K562 (cell line): ENCODE data around the gene CLIP1. TPM values are rescaled to one million over a fixed set of nuclear protein-coding genes. Genes with fewer than 3 reads are reported as not detected.

Experiments used
- ATAC-seq: fragments of 200-7000 bp; cut with Tn5 transposase; 3 replicates; pipeline ENCODE4 v1.9.1; 2020; ENCODE audit warnings: moderate library complexity
- BruUV-seq: library from RNA; stranded (reverse); fragments of 400-500 nt; replicated peaks from 2 replicates; lab custom pipeline; 2021; lab: Mats Ljungman, UMichigan
- CTCF ChIA-PET: fragments of 300-600 bp; formaldehyde crosslinking; extraction: SDS; loops from one replicate; lab custom pipeline; 2021; ENCODE audit warnings: low intra/inter-chr PET ratio; lab: Yijun Ruan, JAX
- POLR2A ChIA-PET: fragments of 300-600, 350-650 bp; sonication (Branson Sonifier 250); formaldehyde crosslinking; extraction: SDS; loops from one replicate; lab custom pipeline; 2021; ENCODE audit warnings: antibody characterized with exemption, inconsistent platforms; lab: Yijun Ruan, JAX
- DNase-seq, 4 experiments: peaks; one replicate each; pipeline versions ENCODE4 v3.0.0 to v3.0.0-alpha.2; 2011 to 2018; ENCODE audit warnings: low spot score in 3 of 4, mixed read lengths in 3 of 4; ENCODE audit errors: extremely low read depth in 1 of 4
- FAIRE-seq: peaks from 2 replicates; lab custom pipeline; 2011; peaks lifted over from hg19 to GRCh38; lab: Jason Lieb, UNC
- H2AFZ ChIP-seq: 2 replicates; pipeline ENCODE4 v1.6.0; 2011; ENCODE audit warnings: low read depth, low read length, control low read depth, inconsistent platforms
- H3K27ac ChIP-seq: fragments of 200-600 bp; 3 replicates; pipeline ENCODE4 v1.8.0; 2011; ENCODE audit warnings: low read depth, mild to moderate bottlenecking, control low read depth, inconsistent platforms, low read length, moderate library complexity, mixed read lengths; ENCODE audit errors: extremely low read depth
- H3K27me3 ChIP-seq, 2 experiments: fragments of 300-600 bp in 1 of 2; 2 replicates in 1 of 2; 3 replicates in 1 of 2; pipeline versions ENCODE4 v1.6.0 to v1.8.0; 2011; ENCODE audit warnings: inconsistent platforms in 2 of 2, low read length in 2 of 2, mild to moderate bottlenecking in 1 of 2, mixed read lengths in 1 of 2, moderate library complexity in 1 of 2; ENCODE audit not compliant: control insufficient read depth in 2 of 2, insufficient read depth in 2 of 2
- H3K36me3 ChIP-seq: fragments of 300-600 bp; 3 replicates; pipeline ENCODE4 v1.8.0; 2011; ENCODE audit warnings: mild to moderate bottlenecking, low read length, inconsistent platforms; ENCODE audit not compliant: control insufficient read depth, insufficient read depth
- H3K4me1 ChIP-seq, 2 experiments: fragments of 200-600 bp in 1 of 2; replicated peaks in 1 of 2; 2 replicates in 1 of 2; 3 replicates in 1 of 2; pipeline versions ENCODE4 v1.5.1 to v1.8.0; 2011; ENCODE audit warnings: inconsistent platforms in 2 of 2, low read length in 2 of 2, mild to moderate bottlenecking in 1 of 2, mixed read lengths in 1 of 2, moderate library complexity in 1 of 2; ENCODE audit not compliant: control insufficient read depth in 2 of 2, insufficient read depth in 2 of 2
- H3K4me2 ChIP-seq: 2 replicates; pipeline ENCODE4 v1.6.1; 2011; ENCODE audit warnings: low read length, control low read depth, inconsistent platforms, mixed read lengths; ENCODE audit not compliant: insufficient read depth
- H3K4me3 ChIP-seq: fragments of 200-600 bp; sonication (generic), shearing (Covaris generic); 2 replicates; pipeline ENCODE4 v1.5.1; 2016; ENCODE audit warnings: control low read depth, inconsistent platforms
- H3K79me2 ChIP-seq: fragments of 200-600 bp; 3 replicates; pipeline ENCODE4 v1.8.0; 2011; ENCODE audit warnings: low read length, inconsistent platforms; ENCODE audit not compliant: control insufficient read depth, insufficient read depth
- H3K9ac ChIP-seq, 2 experiments: 2 replicates each; pipeline versions ENCODE4 v1.6.0 to v1.6.1; 2011; ENCODE audit warnings: low read depth in 2 of 2, low read length in 2 of 2, control low read depth in 1 of 2, inconsistent platforms in 1 of 2, mild to moderate bottlenecking in 1 of 2, mixed read lengths in 1 of 2; ENCODE audit not compliant: insufficient read depth in 1 of 2
- H3K9me1 ChIP-seq: one replicate; pipeline ENCODE4 v1.6.0; 2011; ENCODE audit warnings: inconsistent platforms, mild to moderate bottlenecking, low read length, moderate library complexity; ENCODE audit not compliant: control insufficient read depth, insufficient read depth
- H3K9me3 ChIP-seq: replicated peaks from 2 replicates; pipeline ENCODE4 v1.5.1; 2011; ENCODE audit warnings: low read depth, low read length, inconsistent platforms; ENCODE audit not compliant: control insufficient read depth, insufficient read depth
- H4K20me1 ChIP-seq: replicated peaks from 2 replicates; pipeline ENCODE4 v1.6.1; 2011; ENCODE audit warnings: low read length, inconsistent platforms, mixed read lengths; ENCODE audit not compliant: control insufficient read depth, insufficient read depth
- ELF2 ChIP-seq: fragments of 250-450 bp; sonication (Bioruptor Pico); IDR thresholded peaks from 2 replicates; pipeline ENCODE4 v1.5.0; 2021; ENCODE audit warnings: mild to moderate bottlenecking
- SP1 ChIP-seq: sonication (generic); formaldehyde crosslinking; IDR thresholded peaks from 2 replicates; pipeline ENCODE4 v1.8.1; 2022; ENCODE audit warnings: mild to moderate bottlenecking, missing genetic modification reagents
- SRSF9 ChIP-seq: fragments of 200-400 bp; formaldehyde crosslinking; IDR thresholded peaks from 2 replicates; pipeline ENCODE4 v1.6.1; 2017; ENCODE audit warnings: low read depth, low read length, borderline replicate concordance
- ZNF589 ChIP-seq: fragments of 200-800 bp; sonication (Bioruptor generic); IDR thresholded peaks from 2 replicates; pipeline ENCODE4 v1.6.1; 2016; ENCODE audit warnings: low read depth, missing genetic modification characterization, missing compliant biosample characterization
- ZNF75A ChIP-seq: fragments of 450-650 bp; formaldehyde crosslinking; IDR thresholded peaks from 2 replicates; pipeline ENCODE4 v1.4.0; 2020; ENCODE audit warnings: mild to moderate bottlenecking
- WGBS: fragments of 100-300 bp; shearing (Covaris generic); methylation state at CpG from one replicate; pipeline ENCODE4 v1.1.6; 2016; ENCODE audit warnings: low coverage, mixed read lengths; ENCODE audit not compliant: insufficient coverage; ENCODE audit errors: missing lambda C conversion rate; 5-methylcytosine and 5-hydroxymethylcytosine counted together
- in situ Hi-C: fragments of 300-500 bp; cut with MboI; formaldehyde crosslinking; loops from 4 replicates; pipeline ENCODE4 v1.15.0; 2018; ENCODE audit warnings: inconsistent platforms, mixed read lengths
- intact Hi-C: fragments of 100-400 bp; cut with micrococcal nuclease; formaldehyde crosslinking; loops from 2 replicates; pipeline ENCODE4 v1.14.2; 2022
- polyA plus RNA-seq, 8 experiments: library from polyadenylated mRNA; depleted of rRNA in 4 of 8; stranded (reverse) in 5 of 8; unstranded in 3 of 8; fragments of >200 nt; fragmentation: Nextera tagmentation in 2 of 8; fragmentation: Illumina TruSeq in 1 of 8; extraction: Ambion mirVana in 2 of 8; extraction: Trizol in 1 of 8; gene quantifications; 2 replicates each; pipeline versions ENCODE4 v1.2.1 to v1.2.3, GENCODE V29; 2011 to 2014; ENCODE audit warnings: inconsistent platforms in 1 of 8, missing spikeins in 1 of 8
- total RNA-seq, 7 experiments: library from RNA; depleted of rRNA in 6 of 7; stranded (reverse); fragments of >200 nt in 6 of 7; fragmentation: Illumina TruSeq in 2 of 7; extraction: Trizol in 2 of 7; gene quantifications; 2 replicates each; pipeline versions ENCODE4 v1.2.1 to v1.2.3, GENCODE V29; 2011 to 2021; ENCODE audit warnings: low replicate concordance in 1 of 7
- TF ChIP-seq, protein P1 (sequence below): sonication (generic); formaldehyde crosslinking; IDR thresholded peaks from 2 replicates; pipeline ENCODE4 v1.8.0; 2022; ENCODE audit warnings: mild to moderate bottlenecking, low read depth, missing genetic modification reagents
- TF ChIP-seq, protein P2 (sequence below): fragments of 150-350 bp; conservative IDR thresholded peaks from 2 replicates; pipeline ENCODE4 v1.6.1; 2014; ENCODE audit warnings: low read length
- TF ChIP-seq, protein P3 (sequence below): sonication (generic); formaldehyde crosslinking; IDR thresholded peaks from 2 replicates; pipeline ENCODE4 v1.8.1; 2023; ENCODE audit warnings: mild to moderate bottlenecking, missing genetic modification reagents
- TF ChIP-seq, protein P4 (sequence below): fragments of 450-650 bp; formaldehyde crosslinking; IDR thresholded peaks from 2 replicates; pipeline ENCODE4 v1.4.0; 2022; ENCODE audit warnings: missing genetic modification characterization
- TF ChIP-seq, protein P5 (sequence below): sonication (generic); formaldehyde crosslinking; IDR thresholded peaks from 2 replicates; pipeline ENCODE4 v1.8.0; 2022; ENCODE audit warnings: mild to moderate bottlenecking, missing genetic modification reagents

Gene CLIP1
- total and polyA plus RNA-seq, 9 of the 15 experiments (the other 6 are each of a cell fraction or from before 2014, with no cell fraction given), result 5.8 to 33.9 (median 27.6) TPM

DNA sequence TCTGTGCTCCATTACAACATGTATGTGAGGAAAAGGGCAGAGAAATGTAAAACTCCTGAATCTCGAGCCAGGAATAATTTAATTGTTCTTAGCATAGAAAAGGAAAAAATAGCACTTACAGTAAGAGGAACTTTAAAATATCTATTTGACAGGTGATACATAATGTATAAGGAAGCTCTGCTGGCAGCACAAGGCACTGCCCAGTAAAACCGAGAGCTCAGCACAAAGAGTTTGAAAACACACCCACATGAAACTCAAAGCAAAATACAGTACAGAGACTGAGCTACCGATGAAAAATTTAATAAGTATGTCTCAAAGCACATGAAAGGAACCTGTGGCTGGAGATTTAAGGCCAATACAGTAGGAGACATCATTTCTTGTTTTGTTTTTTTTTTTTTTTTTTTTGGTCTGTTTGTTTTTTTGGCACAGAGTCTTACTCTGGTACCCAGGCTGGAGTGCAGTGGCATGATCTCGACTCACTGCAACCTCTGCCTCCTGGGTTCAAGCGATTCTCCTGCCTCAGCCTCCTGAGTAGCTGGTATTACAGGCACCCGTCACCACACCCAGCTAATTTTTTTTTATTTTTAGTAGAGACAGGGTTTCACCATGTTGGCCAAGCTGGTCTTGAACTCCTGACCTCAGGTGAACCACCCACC, 19.2 kb downstream of the CLIP1 start (continued):
- TF ChIP-seq, protein P1, sequence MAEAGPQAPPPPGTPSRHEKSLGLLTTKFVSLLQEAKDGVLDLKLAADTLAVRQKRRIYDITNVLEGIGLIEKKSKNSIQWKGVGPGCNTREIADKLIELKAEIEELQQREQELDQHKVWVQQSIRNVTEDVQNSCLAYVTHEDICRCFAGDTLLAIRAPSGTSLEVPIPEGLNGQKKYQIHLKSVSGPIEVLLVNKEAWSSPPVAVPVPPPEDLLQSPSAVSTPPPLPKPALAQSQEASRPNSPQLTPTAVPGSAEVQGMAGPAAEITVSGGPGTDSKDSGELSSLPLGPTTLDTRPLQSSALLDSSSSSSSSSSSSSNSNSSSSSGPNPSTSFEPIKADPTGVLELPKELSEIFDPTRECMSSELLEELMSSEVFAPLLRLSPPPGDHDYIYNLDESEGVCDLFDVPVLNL (CRISPR knock-in tag), result no peak
- TF ChIP-seq SP1 (no peak), ZNF75A (CRISPR knock-in tag) (no peak)
- TF ChIP-seq, protein P2, sequence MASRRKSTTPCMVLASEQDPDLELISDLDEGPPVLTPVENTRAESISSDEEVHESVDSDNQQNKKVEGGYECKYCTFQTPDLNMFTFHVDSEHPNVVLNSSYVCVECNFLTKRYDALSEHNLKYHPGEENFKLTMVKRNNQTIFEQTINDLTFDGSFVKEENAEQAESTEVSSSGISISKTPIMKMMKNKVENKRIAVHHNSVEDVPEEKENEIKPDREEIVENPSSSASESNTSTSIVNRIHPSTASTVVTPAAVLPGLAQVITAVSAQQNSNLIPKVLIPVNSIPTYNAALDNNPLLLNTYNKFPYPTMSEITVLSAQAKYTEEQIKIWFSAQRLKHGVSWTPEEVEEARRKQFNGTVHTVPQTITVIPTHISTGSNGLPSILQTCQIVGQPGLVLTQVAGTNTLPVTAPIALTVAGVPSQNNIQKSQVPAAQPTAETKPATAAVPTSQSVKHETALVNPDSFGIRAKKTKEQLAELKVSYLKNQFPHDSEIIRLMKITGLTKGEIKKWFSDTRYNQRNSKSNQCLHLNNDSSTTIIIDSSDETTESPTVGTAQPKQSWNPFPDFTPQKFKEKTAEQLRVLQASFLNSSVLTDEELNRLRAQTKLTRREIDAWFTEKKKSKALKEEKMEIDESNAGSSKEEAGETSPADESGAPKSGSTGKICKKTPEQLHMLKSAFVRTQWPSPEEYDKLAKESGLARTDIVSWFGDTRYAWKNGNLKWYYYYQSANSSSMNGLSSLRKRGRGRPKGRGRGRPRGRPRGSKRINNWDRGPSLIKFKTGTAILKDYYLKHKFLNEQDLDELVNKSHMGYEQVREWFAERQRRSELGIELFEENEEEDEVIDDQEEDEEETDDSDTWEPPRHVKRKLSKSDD, result no peak
- TF ChIP-seq, all 486 proteins: peak for 0

DNA sequence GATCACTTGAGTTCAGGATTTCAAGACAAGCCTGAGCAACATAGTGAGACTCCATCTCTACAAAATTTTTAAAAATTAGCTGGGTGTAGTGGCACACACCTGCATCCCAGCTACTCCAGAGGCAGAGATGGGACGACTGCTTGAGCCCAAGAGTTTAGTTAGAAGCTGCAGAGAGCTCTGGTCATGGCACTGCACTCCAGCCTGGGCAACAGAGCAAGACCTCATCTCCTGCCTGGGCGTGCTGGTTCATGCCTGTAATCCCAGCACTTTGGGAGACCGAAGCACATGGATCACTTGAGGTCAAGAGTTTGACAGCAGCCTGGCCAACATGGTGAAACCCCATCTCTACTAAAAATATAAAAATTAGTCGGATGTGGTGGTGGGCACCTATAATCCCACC, 20.2 kb downstream of the CLIP1 start:
- ChIA-PET CTCF (no interaction called here), POLR2A (interaction anchor here (0.5 to 1.4 kb wide), 4 partner anchors 11 to 135 kb away, joined by 3 to 6 read pairs (median 4); partner anchors contain the start of gene ZCCHC8)
- H3K79me2 ChIP-seq, result peaks cover 26% of the 10 kb centered on the region
- ATAC-seq, result no peak
- FAIRE-seq, result no peak
- in situ Hi-C loops (loop anchor here (5.0 kb wide), 1 partner anchor 75 kb away; no protein-coding TSS in a partner anchor), intact Hi-C loops (no loop called here)
- H3K4me3 ChIP-seq, result no peak overlapping the region
- no peak overlapping the region for H2AFZ ChIP-seq
- WGBS, result 87% methylated on average over 4 of the region's 4 CpGs
- peaks cover 11 to 17% of the 10 kb centered on the region in 2 experiments; a peak in 4 of 5 replicates for H3K4me1 ChIP-seq
- H3K9me3 ChIP-seq, result no peaks in the 10 kb centered on the region
- DNase-seq, result no peak
- no peak overlapping the region for H3K27ac ChIP-seq
- no peak overlapping the region for H3K9ac ChIP-seq
- no peaks in the 10 kb centered on the region for H3K9me1 ChIP-seq
- H3K4me2 ChIP-seq, result no peak overlapping the region
- no peaks in the 10 kb centered on the region for H3K27me3 ChIP-seq
- no TSS peak for BruUV-seq
- no peaks in the 10 kb centered on the region for H4K20me1 ChIP-seq
- H3K36me3 ChIP-seq, result 0 out of 3 replicates have a peak, but pooled peaks cover 3% of the 10 kb centered on the region
- no peak for TF ChIP-seq ELF2 (CRISPR knock-in tag)
- TF ChIP-seq, protein P3, sequence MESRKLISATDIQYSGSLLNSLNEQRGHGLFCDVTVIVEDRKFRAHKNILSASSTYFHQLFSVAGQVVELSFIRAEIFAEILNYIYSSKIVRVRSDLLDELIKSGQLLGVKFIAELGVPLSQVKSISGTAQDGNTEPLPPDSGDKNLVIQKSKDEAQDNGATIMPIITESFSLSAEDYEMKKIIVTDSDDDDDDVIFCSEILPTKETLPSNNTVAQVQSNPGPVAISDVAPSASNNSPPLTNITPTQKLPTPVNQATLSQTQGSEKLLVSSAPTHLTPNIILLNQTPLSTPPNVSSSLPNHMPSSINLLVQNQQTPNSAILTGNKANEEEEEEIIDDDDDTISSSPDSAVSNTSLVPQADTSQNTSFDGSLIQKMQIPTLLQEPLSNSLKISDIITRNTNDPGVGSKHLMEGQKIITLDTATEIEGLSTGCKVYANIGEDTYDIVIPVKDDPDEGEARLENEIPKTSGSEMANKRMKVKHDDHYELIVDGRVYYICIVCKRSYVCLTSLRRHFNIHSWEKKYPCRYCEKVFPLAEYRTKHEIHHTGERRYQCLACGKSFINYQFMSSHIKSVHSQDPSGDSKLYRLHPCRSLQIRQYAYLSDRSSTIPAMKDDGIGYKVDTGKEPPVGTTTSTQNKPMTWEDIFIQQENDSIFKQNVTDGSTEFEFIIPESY (CRISPR knock-in tag), result no peak
- TF ChIP-seq, protein P4, sequence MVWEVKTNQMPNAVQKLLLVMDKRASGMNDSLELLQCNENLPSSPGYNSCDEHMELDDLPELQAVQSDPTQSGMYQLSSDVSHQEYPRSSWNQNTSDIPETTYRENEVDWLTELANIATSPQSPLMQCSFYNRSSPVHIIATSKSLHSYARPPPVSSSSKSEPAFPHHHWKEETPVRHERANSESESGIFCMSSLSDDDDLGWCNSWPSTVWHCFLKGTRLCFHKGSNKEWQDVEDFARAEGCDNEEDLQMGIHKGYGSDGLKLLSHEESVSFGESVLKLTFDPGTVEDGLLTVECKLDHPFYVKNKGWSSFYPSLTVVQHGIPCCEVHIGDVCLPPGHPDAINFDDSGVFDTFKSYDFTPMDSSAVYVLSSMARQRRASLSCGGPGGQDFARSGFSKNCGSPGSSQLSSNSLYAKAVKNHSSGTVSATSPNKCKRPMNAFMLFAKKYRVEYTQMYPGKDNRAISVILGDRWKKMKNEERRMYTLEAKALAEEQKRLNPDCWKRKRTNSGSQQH (CRISPR knock-in tag), result no peak
- TF ChIP-seq SRSF9, result no peak
- TF ChIP-seq, protein P5, sequence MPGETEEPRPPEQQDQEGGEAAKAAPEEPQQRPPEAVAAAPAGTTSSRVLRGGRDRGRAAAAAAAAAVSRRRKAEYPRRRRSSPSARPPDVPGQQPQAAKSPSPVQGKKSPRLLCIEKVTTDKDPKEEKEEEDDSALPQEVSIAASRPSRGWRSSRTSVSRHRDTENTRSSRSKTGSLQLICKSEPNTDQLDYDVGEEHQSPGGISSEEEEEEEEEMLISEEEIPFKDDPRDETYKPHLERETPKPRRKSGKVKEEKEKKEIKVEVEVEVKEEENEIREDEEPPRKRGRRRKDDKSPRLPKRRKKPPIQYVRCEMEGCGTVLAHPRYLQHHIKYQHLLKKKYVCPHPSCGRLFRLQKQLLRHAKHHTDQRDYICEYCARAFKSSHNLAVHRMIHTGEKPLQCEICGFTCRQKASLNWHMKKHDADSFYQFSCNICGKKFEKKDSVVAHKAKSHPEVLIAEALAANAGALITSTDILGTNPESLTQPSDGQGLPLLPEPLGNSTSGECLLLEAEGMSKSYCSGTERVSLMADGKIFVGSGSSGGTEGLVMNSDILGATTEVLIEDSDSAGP (CRISPR knock-in tag), result no peak
- TF ChIP-seq ZNF589 (CRISPR knock-in tag), result no peak
